GM12878 (cell line): ENCODE measurements around the gene PITRM1. TPM values are rescaled to one million over a fixed set of nuclear protein-coding genes. Genes with fewer than 3 reads are reported as not detected.

ENCODE experiments used
- ATAC-seq: fragments of 200-7000 bp; cut with Tn5 transposase; 3 replicates; pipeline ENCODE4 v1.9.1; 2020; ENCODE audit warnings: mild to moderate bottlenecking, moderate library complexity
- BruUV-seq: library from RNA; stranded (reverse); fragments of 400-500 nt; replicated peaks from 2 replicates; lab custom pipeline; 2021; lab: Mats Ljungman, UMichigan
- CTCF ChIA-PET: fragments of 300-600 bp; sonication (Branson Sonifier 250); formaldehyde crosslinking; extraction: SDS; loops from one replicate; lab custom pipeline; 2021; ENCODE audit warnings: inconsistent platforms; lab: Yijun Ruan, JAX
- POLR2A ChIA-PET: fragments of 350-600 bp; formaldehyde crosslinking; extraction: SDS; loops from one replicate; lab custom pipeline; 2021; ENCODE audit warnings: inconsistent platforms; lab: Charles Lee
- RAD21 ChIA-PET: fragments of 300-600 bp; sonication (Branson Sonifier 250); formaldehyde crosslinking; loops from one replicate; lab custom pipeline; 2023; ENCODE audit warnings: antibody characterized with exemption; ENCODE audit not compliant: unreplicated experiment; lab: Charles Lee
- SMC1A ChIA-PET: fragments of 300-600 bp; sonication (Branson Sonifier 250); formaldehyde crosslinking; loops from one replicate; lab custom pipeline; 2023; ENCODE audit not compliant: unreplicated experiment, uncharacterized antibody; lab: Charles Lee
- DNase-seq: peaks from one replicate; pipeline ENCODE4 v3.0.0-alpha.2; 2011; ENCODE audit warnings: low read depth, low spot score
- FAIRE-seq: peaks from 3 replicates; lab custom pipeline; 2011; peaks lifted over from hg19 to GRCh38; lab: Jason Lieb, UNC
- H2AFZ ChIP-seq: 2 replicates; pipeline ENCODE4 v1.6.0; 2011; ENCODE audit warnings: low read depth, low read length, control low read depth; ENCODE audit not compliant: control insufficient read depth
- H3K27ac ChIP-seq: 2 replicates; pipeline ENCODE4 v1.5.1; 2011; ENCODE audit warnings: control low read depth; ENCODE audit not compliant: control insufficient read depth, insufficient read depth
- H3K27me3 ChIP-seq, 2 experiments: replicated peaks in 1 of 2; 2 replicates each; pipeline versions ENCODE4 v1.6.0 to v1.6.1; 2011; ENCODE audit warnings: low read length in 1 of 2; ENCODE audit not compliant: control insufficient read depth in 2 of 2, insufficient read depth in 2 of 2
- H3K36me3 ChIP-seq, 2 experiments: 2 replicates each; pipeline ENCODE4 v1.5.1; 2011; ENCODE audit warnings: low read length in 1 of 2; ENCODE audit not compliant: control insufficient read depth in 2 of 2, insufficient read depth in 2 of 2
- H3K4me1 ChIP-seq: 2 replicates; pipeline ENCODE4 v1.6.1; 2011; ENCODE audit warnings: mild to moderate bottlenecking, low read length, moderate library complexity, mixed read lengths; ENCODE audit not compliant: control insufficient read depth, insufficient read depth
- H3K4me2 ChIP-seq: 2 replicates; pipeline ENCODE4 v1.6.0; 2011; ENCODE audit warnings: control low read depth; ENCODE audit not compliant: control insufficient read depth, insufficient read depth
- H3K4me3 ChIP-seq: fragments of 200-600 bp; sonication (generic); 2 replicates; pipeline ENCODE4 v1.5.1; 2016
- H3K79me2 ChIP-seq: 2 replicates; pipeline ENCODE4 v1.6.0; 2011; ENCODE audit warnings: low read length; ENCODE audit not compliant: control insufficient read depth, insufficient read depth
- H3K9ac ChIP-seq: 2 replicates; pipeline ENCODE4 v1.8.0; 2011; ENCODE audit warnings: low read length, control low read depth, mixed read lengths; ENCODE audit not compliant: control insufficient read depth, insufficient read depth
- H3K9me3 ChIP-seq: replicated peaks from 3 replicates; pipeline ENCODE4 v1.5.1; 2011; ENCODE audit warnings: mild to moderate bottlenecking, low read length; ENCODE audit not compliant: control insufficient read depth, insufficient read depth
- H4K20me1 ChIP-seq: 2 replicates; pipeline ENCODE4 v1.6.0; 2011; ENCODE audit not compliant: control insufficient read depth, insufficient read depth
- BCL11A ChIP-seq: IDR thresholded peaks from 2 replicates; pipeline ENCODE4 v1.6.1; 2011; ENCODE audit warnings: low read depth, low read length
- CBX5 ChIP-seq: sonication (generic); IDR thresholded peaks from 2 replicates; pipeline ENCODE4 v1.6.1; 2016; ENCODE audit warnings: low read depth, moderate library complexity, mild to moderate bottlenecking, inconsistent platforms
- EED ChIP-seq: sonication (generic); IDR thresholded peaks from 2 replicates; pipeline ENCODE4 v1.6.1; 2016; ENCODE audit warnings: antibody characterized with exemption, low read depth
- HDAC6 ChIP-seq: fragments of 200-600 bp; sonication (generic); IDR thresholded peaks from one replicate; pipeline ENCODE4 v1.8.0; 2017; ENCODE audit warnings: antibody characterized with exemption; ENCODE audit not compliant: unreplicated experiment
- IKZF2 ChIP-seq, 2 experiments: fragments of 450-650 bp; IDR thresholded peaks; 2 replicates each; pipeline ENCODE4 v1.6.1; 2017; ENCODE audit warnings: mild to moderate bottlenecking in 2 of 2, moderate library complexity in 2 of 2
- MEF2B ChIP-seq: fragments of 450-650 bp; IDR thresholded peaks from 2 replicates; pipeline ENCODE4 v1.6.1; 2018; ENCODE audit warnings: mild to moderate bottlenecking, moderate library complexity; ENCODE audit not compliant: partially characterized antibody, poor library complexity, severe bottlenecking
- NRF1 ChIP-seq: conservative IDR thresholded peaks from 2 replicates; pipeline ENCODE4 v1.6.1; 2011; ENCODE audit warnings: mild to moderate bottlenecking, low read depth, low read length, improper control_type of control experiment
- POLR2AphosphoS2 ChIP-seq: IDR thresholded peaks from 2 replicates; pipeline ENCODE4 v1.6.1; 2011; ENCODE audit warnings: low read depth, mild to moderate bottlenecking, low read length, improper control_type of control experiment, moderate library complexity
- SIX5 ChIP-seq: IDR thresholded peaks from 2 replicates; pipeline ENCODE4 v1.6.1; 2011; ENCODE audit warnings: mild to moderate bottlenecking, low read depth, low read length, moderate library complexity; ENCODE audit not compliant: severe bottlenecking
- SP1 ChIP-seq: IDR thresholded peaks from one replicate; pipeline ENCODE4 v1.6.1; 2011; ENCODE audit warnings: low read depth, low read length
- STAT1 ChIP-seq: fragments of 450-650 bp; conservative IDR thresholded peaks from 2 replicates; pipeline ENCODE4 v1.6.1; 2014; ENCODE audit warnings: antibody characterized with exemption, mild to moderate bottlenecking
- SUPT20H ChIP-seq: IDR thresholded peaks from 2 replicates; pipeline ENCODE4 v1.6.1; 2011; ENCODE audit warnings: low read depth, mild to moderate bottlenecking, low read length, moderate library complexity, borderline replicate concordance; ENCODE audit not compliant: control insufficient read depth
- SUZ12 ChIP-seq: fragments of 200-600 bp; sonication (generic); IDR thresholded peaks from one replicate; pipeline ENCODE4 v1.6.1; 2018; ENCODE audit warnings: antibody characterized with exemption, mild to moderate bottlenecking; ENCODE audit not compliant: unreplicated experiment
- TARDBP ChIP-seq: IDR thresholded peaks from 2 replicates; pipeline ENCODE4 v1.6.1; 2016; ENCODE audit warnings: borderline replicate concordance
- TBL1XR1 ChIP-seq: IDR thresholded peaks from 2 replicates; pipeline ENCODE4 v1.6.1; 2012; ENCODE audit warnings: low read depth, low read length, improper control_type of control experiment
- WGBS: methylation state at CpG from one replicate; pipeline ENCODE4 v1.1.6; 2016; ENCODE audit warnings: low lambda C conversion rate; ENCODE audit not compliant: insufficient replicate concordance, insufficient coverage; ENCODE audit errors: missing lambda C conversion rate; 5-methylcytosine and 5-hydroxymethylcytosine counted together
- in situ Hi-C: fragments of 300-500 bp; cut with MboI; formaldehyde crosslinking; loops from 9 replicates; pipeline ENCODE4 v1.14.3; 2018; ENCODE audit warnings: mixed read lengths
- intact Hi-C: fragments of 100-400 bp; cut with micrococcal nuclease; formaldehyde crosslinking; loops from one replicate; pipeline ENCODE4 v1.14.2; 2022; ENCODE audit not compliant: unreplicated experiment
- polyA plus RNA-seq, 11 experiments: library from polyadenylated mRNA; depleted of rRNA in 4 of 11; unstranded in 6 of 11; stranded (reverse) in 5 of 11; fragments of >200 nt; fragmentation: Nextera tagmentation in 4 of 11; fragmentation: Illumina TruSeq in 1 of 11; extraction: Ambion mirVana in 4 of 11; extraction: Trizol in 1 of 11; gene quantifications; 1 replicate in 1 of 11; 2 replicates in 10 of 11; pipeline versions ENCODE4 v1.2.1 to v1.2.3, GENCODE V29; 2011 to 2016; ENCODE audit warnings: inconsistent platforms in 2 of 11, missing spikeins in 2 of 11, low read depth in 1 of 11
- total RNA-seq, 4 experiments: library from RNA; depleted of rRNA in 3 of 4; stranded (reverse); fragments of >200 nt in 3 of 4; fragmentation: Illumina TruSeq in 1 of 4; extraction: Trizol in 1 of 4; gene quantifications; 2 replicates each; pipeline versions ENCODE4 v1.2.1 to v1.2.3, GENCODE V29; 2013 to 2021
- TF ChIP-seq, protein P1 (sequence below): fragments of 450-650 bp; IDR thresholded peaks from 2 replicates; pipeline ENCODE4 v1.6.1; 2017; ENCODE audit warnings: mild to moderate bottlenecking, moderate library complexity
- TF ChIP-seq, protein P2 (sequence below): IDR thresholded peaks from 2 replicates; pipeline ENCODE4 v1.6.1; 2011; ENCODE audit warnings: low read depth, mild to moderate bottlenecking, low read length, moderate library complexity, borderline replicate concordance; ENCODE audit errors: extremely low read depth
- TF ChIP-seq, protein P3 (sequence below): fragments of 450-650 bp; IDR thresholded peaks from 2 replicates; pipeline ENCODE4 v1.6.1; 2018; ENCODE audit warnings: mild to moderate bottlenecking, low read depth, moderate library complexity; ENCODE audit not compliant: partially characterized antibody

The PITRM1 gene
- total and polyA plus RNA-seq, 10 of the 15 experiments (the other 5 are each of a cell fraction or from before 2014, with no cell fraction given), result 15.5 to 53.0 (median 45.0) TPM

DNA sequence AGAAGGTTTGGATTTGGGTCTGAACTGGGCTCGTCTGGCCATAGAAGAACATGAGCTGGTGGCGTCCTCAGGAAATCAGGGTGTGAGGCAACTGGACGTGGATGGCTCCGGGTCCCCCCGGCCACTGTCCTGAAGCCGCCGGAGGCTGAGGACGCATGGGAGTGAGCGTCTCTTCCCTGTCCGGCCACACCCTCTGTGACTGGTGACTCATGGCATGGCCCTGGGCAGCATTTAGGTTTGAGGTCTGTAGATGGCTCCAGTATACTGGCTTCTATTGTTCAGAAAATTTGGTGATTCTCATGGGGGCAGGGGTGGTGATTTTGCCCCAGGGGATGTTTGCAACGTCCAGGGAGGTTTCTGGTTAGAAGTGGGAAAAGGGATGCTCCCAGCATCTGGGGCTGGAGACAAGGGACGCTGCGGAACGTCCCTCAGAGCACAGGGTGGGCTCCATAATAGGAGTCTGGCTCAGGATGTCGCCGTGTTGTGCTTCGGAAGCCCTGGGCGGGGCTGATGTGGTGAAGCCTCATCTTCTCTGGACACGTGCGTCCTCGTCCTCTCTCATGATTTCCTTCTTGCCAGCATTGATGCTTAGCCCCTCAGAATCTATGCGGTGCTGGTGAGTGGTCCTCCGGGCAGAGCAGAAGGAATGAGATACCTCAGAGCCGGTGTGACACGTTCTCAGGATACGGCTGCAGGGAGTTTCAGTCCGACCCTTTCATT is 49.9 kb downstream of the PITRM1 start:
- H3K79me2 ChIP-seq, result no peaks in the 10 kb centered on the region
- POLR2A ChIA-PET, result no interaction called here
- no peaks in the 10 kb centered on the region for H4K20me1 ChIP-seq
- TSS peak; percentile 17 for BruUV-seq
- no peak for FAIRE-seq
- H3K36me3 ChIP-seq, result peaks cover 24 to 29% of the 10 kb centered on the region in 2 experiments
- no peaks in the 10 kb centered on the region for H3K9me3 ChIP-seq
- ATAC-seq, result no peak
- H2AFZ ChIP-seq, result no peak overlapping the region
- no peaks in the 10 kb centered on the region for H3K27me3 ChIP-seq
- no peak overlapping the region for H3K4me2 ChIP-seq
- SMC1A ChIA-PET, result no interaction called here
- H3K27ac ChIP-seq, result no peak overlapping the region
- H3K4me1 ChIP-seq, result no peaks in the 10 kb centered on the region
- CTCF ChIA-PET, result no interaction called here
- DNase-seq, result no peak
- no peak overlapping the region for H3K9ac ChIP-seq
- RAD21 ChIA-PET, result no interaction called here
- H3K4me3 ChIP-seq, result no peak overlapping the region
- 94% methylated on average over 27 of the region's 27 CpGs for WGBS
- in situ Hi-C loops (no loop called here), intact Hi-C loops (no loop called here)
- TF ChIP-seq CBX5 (no peak), EED (no peak), HDAC6 (no peak), STAT1 (no peak), SP1 (no peak), TARDBP (no peak), BCL11A (no peak), NRF1 (no peak), TBL1XR1 (no peak), SIX5 (no peak), MEF2B (no peak), IKZF2 (IDR thresholded peaks at IDR 0.05) (no peak), SUPT20H (no peak), SUZ12 (no peak), POLR2AphosphoS2 (no peak)
- TF ChIP-seq, protein P1, sequence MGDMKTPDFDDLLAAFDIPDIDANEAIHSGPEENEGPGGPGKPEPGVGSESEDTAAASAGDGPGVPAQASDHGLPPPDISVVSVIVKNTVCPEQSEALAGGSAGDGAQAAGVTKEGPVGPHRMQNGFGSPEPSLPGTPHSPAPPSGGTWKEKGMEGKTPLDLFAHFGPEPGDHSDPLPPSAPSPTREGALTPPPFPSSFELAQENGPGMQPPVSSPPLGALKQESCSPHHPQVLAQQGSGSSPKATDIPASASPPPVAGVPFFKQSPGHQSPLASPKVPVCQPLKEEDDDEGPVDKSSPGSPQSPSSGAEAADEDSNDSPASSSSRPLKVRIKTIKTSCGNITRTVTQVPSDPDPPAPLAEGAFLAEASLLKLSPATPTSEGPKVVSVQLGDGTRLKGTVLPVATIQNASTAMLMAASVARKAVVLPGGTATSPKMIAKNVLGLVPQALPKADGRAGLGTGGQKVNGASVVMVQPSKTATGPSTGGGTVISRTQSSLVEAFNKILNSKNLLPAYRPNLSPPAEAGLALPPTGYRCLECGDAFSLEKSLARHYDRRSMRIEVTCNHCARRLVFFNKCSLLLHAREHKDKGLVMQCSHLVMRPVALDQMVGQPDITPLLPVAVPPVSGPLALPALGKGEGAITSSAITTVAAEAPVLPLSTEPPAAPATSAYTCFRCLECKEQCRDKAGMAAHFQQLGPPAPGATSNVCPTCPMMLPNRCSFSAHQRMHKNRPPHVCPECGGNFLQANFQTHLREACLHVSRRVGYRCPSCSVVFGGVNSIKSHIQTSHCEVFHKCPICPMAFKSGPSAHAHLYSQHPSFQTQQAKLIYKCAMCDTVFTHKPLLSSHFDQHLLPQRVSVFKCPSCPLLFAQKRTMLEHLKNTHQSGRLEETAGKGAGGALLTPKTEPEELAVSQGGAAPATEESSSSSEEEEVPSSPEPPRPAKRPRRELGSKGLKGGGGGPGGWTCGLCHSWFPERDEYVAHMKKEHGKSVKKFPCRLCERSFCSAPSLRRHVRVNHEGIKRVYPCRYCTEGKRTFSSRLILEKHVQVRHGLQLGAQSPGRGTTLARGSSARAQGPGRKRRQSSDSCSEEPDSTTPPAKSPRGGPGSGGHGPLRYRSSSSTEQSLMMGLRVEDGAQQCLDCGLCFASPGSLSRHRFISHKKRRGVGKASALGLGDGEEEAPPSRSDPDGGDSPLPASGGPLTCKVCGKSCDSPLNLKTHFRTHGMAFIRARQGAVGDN, result no peak
- TF ChIP-seq, protein P2, sequence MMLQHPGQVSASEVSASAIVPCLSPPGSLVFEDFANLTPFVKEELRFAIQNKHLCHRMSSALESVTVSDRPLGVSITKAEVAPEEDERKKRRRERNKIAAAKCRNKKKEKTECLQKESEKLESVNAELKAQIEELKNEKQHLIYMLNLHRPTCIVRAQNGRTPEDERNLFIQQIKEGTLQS, result no peak
- TF ChIP-seq, protein P3, sequence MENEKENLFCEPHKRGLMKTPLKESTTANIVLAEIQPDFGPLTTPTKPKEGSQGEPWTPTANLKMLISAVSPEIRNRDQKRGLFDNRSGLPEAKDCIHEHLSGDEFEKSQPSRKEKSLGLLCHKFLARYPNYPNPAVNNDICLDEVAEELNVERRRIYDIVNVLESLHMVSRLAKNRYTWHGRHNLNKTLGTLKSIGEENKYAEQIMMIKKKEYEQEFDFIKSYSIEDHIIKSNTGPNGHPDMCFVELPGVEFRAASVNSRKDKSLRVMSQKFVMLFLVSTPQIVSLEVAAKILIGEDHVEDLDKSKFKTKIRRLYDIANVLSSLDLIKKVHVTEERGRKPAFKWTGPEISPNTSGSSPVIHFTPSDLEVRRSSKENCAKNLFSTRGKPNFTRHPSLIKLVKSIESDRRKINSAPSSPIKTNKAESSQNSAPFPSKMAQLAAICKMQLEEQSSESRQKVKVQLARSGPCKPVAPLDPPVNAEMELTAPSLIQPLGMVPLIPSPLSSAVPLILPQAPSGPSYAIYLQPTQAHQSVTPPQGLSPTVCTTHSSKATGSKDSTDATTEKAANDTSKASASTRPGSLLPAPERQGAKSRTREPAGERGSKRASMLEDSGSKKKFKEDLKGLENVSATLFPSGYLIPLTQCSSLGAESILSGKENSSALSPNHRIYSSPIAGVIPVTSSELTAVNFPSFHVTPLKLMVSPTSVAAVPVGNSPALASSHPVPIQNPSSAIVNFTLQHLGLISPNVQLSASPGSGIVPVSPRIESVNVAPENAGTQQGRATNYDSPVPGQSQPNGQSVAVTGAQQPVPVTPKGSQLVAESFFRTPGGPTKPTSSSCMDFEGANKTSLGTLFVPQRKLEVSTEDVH, result no peak
